HG03064 (cell line): ENCODE measurements around the gene ZDHHC17.
A peak's percentile ranks its signal among the peaks of the same experiment; 100 is the strongest.
"Not testable (repeated sequence)": the region's sequence is repeated elsewhere in the genome, so short reads cannot be mapped to it uniquely, and the experiment has no call there.

Source experiments
- ATAC-seq: cut with Tn5 transposase; IDR thresholded peaks from one replicate; pipeline ENCODE4 v1.9.1; 2021; ENCODE audit warnings: low read depth; ENCODE audit not compliant: unreplicated experiment

Gene ZDHHC17

DNA sequence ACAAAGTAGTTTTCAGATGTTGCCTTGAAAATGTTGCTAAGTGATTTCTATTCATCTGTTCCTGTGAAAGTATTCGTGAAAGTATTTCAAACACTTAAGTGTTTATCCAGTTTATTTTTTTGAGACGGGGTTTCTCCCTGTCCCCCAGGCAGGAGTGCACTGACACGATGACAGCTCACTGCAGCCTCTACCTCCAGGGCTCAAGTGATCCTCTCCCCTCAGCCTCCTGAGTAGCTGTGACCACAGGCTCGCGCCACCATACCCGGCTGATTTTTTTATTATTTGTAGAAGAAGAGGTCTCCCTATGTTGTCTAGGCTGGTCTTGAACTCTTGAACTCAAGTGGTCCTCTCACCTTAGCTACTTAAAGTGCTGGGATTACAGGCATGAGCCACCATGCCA lies 1.7 kb downstream of the ZDHHC17 start:
- no peak for ATAC-seq

DNA sequence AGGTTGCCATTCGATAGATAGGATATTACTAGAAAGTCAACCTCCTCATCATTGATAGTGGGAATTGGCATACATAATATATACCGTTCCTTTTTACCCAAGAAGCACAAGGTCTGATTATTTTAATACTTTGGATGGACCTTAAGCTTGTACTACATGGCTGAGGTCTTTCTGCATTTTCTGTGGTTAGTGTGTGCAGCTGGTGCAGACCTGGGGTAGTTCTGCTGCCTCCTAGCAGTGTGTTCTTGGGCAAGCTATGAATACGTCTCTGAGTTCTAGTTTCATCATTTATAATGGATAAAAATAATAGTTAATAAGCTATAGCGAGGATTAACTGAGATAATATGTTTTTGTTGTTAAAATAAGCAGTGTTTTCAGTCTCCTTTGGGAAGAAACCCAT lies 2.2 kb downstream of the ZDHHC17 start:
- ATAC-seq, result no peak

DNA sequence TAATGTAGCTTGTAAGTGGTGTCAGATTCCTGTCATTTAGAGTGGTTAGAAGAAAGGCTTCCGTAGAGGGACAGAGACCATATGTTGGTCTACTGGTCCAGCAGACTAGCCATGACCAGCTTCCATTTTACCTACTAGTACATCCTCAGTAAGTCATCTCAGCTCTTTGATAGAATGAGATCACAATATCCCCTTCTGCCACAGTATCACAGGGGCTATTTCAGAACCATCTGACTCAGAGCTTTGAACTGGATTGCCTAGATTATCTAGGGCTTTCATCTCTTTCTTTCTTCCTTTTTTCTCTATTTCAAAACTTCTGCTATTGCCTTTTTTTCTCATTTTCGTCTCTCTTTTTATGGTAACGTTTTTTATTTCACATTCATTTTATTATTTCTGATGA lies 4.7 kb downstream of the ZDHHC17 start:
- no peak for ATAC-seq

DNA sequence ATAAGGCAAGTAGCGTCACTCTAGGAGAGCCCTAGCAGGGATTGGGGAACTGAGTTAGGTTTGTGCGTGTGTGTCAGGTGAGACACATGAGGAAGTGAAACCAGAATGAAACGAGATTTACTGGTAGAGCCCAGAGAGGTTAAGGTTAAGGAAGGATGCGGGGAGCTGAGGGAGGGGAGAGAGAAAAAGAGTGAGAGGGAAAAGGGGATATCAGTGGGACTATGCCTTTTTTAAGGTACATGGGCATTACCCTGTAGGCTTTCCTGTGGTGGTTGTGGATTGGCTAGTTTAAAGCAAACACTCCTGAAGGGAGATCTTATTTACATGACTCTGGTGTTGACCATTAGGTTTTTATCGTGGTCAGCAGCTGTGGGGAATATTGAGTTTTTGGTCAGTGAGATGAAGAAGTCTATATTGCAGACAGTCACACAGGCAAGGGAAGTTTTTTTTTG lies 13.9 kb downstream of the ZDHHC17 start:
- ATAC-seq, result peak; percentile 100

DNA sequence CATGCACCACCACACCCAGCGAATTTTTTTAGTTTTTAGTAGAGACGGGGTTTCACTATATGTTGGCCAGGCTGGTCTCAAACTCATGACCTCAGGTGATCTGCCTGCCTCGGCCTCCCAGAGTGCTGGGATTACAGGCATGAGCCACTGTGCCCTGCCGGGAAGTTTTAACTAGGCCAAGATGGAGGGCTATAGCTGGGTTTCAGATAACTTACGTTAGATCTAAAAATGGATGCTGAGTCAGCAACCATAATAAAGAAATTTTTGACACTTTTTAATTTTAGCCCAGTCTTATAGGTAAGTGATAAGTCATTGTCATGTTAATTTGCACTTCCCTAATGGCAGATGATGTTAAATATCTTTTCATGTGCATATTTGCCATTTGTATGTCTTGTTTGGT lies 14.4 kb downstream of the ZDHHC17 start:
- no peak for ATAC-seq

DNA sequence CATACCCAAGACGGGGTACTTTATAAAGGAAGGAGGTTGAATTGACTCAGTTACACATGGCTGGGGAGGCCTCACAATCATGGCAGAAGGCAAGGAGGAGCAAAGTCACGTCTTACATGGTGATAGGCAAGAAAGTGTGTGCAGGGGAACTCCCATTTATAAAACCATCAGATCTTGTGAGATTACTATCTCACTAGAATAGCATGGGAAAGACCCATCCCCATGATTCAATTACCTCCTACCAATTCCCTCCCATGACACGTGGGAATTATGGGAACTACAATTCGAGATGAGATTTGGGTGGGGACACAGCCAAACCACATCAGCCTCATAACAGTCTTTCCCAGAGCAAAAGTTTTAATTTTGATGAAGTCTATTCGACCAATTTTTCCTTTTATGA lies 15.4 kb downstream of the ZDHHC17 start:
- ATAC-seq, result not testable (repeated sequence)

DNA sequence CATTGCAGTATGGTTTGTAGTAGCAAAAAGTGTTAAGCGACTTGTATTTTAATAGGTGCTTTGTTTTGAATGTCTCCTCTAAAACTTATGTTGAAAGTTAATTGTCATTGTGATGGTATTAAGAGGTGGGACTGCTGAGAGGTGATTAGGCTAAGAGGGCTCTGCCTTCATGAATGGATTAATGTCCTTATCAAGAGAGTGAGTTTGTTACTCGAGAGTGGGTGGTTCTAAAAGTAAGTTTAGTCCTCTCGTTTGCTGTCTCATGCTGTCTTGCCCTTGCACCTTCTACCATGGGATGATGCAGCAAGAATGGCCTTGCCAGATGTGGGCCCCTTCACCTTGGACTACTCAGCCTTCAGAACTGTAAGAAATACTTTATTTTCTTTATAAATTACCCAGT lies 17.4 kb downstream of the ZDHHC17 start:
- ATAC-seq, result no peak

DNA sequence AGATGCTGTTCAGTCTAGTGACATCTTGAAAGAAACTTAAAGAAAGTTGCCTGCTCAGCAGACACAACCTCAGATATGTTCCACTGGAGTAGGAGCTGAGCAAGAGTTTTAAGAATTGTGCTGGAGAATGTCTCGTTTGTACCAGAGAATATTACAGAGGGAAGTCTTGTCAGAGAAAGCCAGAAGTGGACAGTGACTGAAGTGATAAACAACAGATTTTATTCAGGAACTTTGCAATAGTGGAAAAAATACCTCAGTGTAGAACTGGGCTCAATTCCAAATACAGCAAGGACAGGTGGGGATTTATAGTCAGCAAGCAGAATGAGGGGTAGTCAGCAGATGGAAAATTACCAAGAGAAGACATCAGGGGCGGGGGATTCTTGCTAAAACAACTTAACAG lies 18.6 kb downstream of the ZDHHC17 start:
- no peak for ATAC-seq

DNA sequence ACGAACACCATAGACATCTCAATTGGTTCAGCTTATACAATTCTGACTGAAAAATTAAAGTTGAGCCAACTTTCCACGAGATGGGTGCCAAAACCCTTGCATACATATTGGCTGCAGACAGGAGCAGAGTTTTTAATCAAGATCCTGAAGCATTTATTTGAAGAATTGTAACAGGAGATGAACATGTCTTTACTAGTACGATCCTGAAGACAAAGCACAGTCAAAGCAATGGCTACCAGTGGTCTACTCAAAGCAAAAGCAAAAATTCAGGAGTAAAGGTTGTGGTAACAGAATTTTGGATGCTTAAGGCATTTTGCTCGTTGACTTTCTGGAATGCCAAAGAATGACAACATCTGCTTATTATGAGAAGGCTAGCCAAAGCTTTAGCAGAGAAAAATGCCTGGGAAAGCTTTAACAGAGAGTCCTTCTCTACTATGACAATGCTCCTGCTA lies 20.7 kb downstream of the ZDHHC17 start:
- no peak for ATAC-seq

DNA sequence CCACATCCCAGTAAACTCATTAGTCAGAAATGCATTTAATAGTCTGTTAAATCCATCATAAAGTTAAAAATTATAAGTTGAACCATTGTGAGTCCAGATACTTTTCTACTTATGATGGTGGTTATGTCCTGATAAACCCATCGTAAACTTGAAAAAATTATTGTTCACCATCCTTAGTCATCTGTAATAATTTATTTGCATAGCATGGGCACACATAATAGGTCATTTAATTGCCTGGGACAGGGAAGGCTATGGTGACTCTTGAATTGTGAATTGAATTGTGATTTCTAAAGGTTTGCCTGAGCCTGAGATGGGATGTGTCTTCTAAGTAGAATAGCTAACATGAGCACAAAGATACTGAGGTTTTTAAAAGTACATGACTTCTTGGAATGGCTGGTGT lies 21.5 kb downstream of the ZDHHC17 start:
- no peak for ATAC-seq

DNA sequence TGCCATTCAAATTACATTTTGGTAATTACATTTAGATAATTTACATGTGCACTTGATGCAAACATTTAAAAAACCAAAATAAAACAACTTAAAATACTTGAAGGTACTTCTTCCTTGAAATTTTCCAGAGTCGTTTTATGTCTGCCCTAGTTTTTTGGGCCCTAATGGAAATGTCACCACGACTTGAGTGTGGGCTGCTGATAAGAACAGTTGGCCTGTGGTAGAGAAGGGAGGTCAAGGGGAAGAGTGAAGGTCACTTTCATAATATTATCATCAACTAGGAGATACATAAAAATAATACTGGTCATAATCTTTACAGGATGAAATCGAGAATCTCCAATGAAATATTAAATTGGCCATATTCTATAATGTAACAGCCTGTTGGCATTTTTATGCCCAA lies 23.1 kb downstream of the ZDHHC17 start:
- no peak for ATAC-seq

DNA sequence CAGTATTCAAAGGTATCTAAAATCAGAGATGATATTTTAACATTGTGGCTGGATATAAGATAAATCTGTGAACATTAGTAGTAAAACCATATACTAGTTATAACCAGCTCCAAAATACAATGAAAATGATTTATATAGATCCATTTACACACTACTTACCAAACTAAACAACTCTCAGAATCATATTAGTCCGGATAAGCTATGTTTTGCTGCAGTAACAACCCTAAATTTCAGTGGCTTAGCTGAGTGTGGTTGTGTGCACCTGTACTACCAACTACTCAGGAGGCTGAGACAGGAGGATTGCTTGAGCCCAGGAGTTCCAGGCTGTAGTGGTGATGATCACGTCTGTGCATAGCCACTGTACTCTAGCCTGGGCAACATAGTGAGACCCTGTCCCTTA lies 23.8 kb downstream of the ZDHHC17 start:
- no peak for ATAC-seq

DNA sequence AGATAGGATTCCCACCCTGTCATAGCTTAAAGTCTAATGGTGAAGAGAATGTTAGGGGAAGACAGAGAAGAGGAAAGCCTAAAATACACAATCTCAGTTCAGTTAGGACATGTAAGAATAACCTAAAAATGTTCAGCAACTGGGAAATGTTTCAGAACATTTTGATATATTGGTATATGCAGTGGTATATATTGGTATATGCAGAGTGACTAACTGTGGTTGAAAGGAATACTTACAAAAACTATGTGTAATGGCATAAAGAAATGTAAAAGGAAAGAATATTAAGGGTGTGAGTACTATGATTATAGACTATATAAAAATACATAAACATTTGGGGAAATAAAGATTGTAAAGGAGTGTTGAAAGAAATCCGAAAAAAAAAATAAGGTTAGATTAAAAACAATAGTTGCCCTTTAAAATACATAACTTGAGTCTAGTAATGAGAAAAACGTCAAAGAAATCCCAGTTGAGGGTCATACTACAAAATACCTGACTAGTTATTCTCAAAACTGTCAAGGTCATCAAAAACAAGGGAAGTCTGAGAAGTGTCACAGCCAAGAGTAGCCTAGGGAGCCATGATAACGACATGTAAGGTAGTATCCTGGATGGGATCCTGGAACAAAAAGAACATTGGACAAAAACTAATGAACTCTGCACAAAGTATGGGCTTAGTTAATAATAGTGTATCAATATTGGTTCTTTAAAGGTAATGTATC lies 25.6 kb downstream of the ZDHHC17 start:
- ATAC-seq, result no peak

DNA sequence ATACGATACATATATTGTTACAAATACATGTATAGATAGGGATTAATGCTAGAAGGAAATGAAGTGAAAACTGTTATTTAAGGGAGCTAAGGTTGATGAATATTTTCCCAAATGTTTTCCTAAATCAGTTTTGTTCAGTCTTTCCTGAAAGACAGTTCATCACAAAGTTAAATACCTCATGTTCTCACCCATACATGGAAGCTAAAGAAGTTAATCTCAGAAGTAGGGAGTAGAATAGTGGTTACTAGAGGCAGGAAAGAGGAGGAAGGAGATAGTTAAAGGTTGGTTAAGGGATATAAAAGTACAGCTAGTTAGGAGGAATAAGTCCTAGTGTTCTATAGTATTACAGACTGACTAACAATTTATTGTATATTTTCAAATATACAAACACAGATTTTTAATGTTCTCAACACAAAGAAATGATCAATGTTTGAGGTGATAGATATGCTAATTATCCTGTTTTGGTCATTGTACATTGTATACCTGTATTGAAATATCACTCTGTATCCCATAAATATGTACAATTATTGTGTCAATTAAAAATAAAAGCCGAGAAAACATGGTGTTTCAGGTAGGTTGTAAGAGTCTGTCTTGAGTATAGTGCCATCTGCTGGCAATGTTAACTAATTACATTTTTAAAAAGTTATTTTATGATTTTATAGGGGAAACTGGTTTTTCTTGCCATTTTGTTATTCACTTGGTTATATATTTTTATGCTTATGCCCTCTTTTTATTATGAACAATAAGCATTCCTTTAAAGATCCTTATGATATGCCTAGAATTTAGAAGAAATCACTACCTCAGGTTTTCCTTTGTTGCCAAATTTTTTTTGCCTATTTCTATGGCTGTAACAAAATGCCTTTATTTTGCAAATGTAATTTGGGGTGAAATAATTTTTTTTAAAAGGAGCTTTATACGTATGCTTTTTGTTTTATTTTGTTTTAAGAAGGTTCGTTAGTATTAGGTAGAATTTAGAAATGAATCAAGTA lies 26.9 kb downstream of the ZDHHC17 start:
- ATAC-seq, result no peak

DNA sequence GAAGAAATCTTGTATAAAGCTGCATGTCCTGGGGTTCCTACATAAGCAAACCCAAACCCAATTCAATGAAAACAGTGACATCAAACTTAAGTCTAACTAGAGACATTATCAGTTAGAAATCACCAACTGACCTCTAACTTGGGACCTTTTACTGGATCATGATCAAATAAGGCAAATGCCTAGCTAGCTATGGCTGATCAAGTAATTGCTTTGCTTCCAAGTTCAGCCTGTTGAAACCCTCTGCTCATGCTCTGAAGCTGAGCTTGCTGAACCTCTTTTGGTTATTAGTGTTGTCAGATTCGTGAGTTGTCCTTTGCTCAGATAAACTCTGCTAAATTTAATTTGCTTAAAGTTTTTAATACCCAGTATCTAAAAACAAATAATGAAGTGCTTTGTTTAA lies 28.9 kb downstream of the ZDHHC17 start:
- ATAC-seq, result no peak

DNA sequence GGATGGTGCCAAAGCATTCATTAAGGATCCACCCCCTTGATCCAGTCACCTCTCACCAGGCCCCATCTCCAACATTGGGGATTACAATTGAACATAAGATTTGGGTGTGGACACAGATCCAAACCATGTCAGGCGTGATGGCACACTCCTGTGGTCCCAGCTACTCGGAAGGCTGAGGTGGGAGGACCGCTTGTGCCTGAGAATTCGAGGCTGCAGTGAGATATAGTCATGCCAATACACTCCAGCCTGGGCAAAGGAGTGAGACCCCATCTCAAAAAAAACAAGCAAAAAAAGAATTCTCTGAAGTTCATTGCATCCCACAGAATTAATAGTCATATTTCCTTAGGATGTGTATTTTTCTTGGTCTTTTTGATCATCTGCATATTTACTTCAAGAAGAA lies 34.9 kb downstream of the ZDHHC17 start:
- no peak for ATAC-seq

DNA sequence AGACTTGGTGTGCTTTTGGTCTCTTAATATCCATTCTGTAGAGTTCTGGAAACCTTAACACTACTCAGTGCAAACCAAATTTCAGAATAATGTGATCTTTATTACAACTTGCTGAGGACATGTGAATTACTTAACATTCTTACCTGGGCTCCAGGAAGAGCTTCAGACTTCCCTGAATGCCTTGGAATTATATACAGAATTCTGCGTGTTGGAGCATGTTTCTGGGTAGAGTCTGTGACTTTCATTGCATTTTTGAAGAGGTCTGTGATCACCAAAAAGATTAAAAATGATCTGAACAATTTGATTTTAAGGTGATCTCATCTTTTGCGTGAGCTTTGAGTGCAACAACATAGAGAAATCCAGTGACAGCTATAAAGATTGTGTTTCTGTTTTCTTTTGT lies 35.4 kb downstream of the ZDHHC17 start:
- ATAC-seq, result no peak

DNA sequence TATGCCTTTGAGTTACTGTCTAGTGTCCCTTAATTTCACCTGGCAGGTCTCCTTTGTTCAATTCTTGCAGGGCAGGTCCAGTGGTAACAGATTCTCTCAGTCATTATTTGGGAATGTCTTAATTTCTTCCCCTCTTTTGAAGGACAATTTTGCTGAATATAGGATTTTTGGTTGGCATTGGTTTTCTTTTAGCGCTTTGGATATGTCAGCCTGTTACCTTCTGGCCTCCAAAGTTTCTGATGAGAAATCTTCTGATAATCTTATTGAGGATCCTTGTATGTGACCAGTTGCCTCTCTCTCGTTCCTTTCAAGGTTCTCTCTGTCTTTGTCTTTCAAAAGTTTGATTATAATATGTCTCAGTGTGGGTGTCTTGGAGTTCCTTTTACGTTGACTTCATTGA lies 38.1 kb downstream of the ZDHHC17 start:
- ATAC-seq, result no peak

DNA sequence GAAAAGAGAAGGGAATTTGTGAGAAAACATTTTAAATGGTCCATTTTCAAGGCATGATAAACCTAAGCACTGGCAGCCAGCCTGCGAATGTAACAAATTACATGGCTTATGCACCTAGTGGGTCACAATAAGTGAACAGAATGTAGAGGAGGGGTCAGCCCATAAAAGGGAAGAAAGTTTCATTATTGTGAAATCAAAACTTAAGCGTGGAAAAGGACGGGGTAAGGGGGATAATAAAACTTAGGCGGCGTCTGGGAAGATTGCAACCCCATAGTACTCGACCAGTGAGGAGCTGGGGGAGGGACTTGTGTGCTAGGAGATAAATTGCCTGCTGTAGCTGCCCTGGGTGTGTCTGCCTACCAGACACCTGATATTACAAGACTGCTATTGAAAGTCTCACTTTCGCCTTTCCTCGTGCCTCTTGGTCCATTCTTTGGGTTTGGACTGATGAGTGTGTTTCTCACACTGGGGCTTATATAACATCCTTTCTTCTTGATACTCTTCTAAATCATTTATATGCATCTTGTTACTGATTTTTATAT lies 40.6 kb downstream of the ZDHHC17 start:
- no peak for ATAC-seq

DNA sequence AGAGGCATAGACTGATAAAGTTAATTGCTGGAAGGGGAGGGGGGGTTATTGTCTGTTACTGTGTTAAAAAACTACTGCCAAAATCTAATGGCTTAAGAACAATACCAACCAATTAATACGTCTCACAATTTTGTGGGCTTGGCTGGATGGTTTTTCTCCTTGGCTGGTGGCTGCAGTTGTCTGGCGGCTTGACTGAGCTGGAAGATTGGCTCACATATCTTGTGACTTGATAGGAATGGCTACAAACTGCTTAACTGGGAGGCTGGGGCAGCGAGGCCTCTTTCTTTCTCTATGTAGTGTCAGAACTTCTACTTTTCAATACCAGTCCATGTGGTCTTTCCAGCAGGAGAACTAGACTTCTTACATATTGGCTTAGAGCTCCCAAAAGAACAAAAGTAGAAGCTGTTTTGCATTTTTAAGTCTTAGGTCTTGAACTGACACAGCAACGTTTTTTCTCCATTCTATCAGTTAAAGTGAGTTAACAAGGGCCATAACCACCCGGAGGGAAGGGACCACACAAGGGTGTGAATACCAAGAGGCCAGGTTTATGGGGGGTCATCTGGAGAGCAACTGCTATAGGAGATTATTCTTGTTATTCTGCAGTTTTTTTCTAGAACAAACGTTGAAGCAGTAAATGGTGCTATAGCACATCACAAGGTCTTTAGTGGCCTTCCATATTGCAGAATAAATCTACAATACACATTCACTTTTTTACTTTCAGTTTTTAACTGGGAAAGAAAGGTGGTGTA lies 46.9 kb downstream of the ZDHHC17 start:
- ATAC-seq, result no peak

DNA sequence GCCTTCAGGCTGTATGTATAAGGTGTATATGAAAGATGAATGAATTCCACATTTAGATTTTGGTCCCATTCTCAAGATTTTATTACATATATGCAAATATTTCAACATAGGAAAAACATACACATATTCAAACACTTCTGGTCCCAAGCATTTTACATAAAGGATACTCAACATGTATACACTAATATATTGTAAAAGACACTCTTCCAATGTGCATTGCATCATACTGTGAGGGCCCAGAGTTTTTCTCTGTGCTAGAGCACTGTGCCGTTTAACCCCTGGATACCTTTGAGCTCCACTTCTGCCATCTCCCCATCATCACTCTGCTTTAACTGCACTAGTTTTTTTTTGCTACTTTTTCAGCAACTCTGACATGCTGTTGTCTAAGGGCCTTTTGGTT lies 48.1 kb downstream of the ZDHHC17 start:
- ATAC-seq, result no peak
